H1 (cell line): ENCODE data around the gene SAP30L. TPM values are rescaled to one million over a fixed set of nuclear protein-coding genes. Genes with fewer than 3 reads are reported as not detected.

Experiments
- BCL11A ChIP-seq, 2 experiments: IDR thresholded peaks; one replicate each; pipeline ENCODE4 v1.6.1; 2011; ENCODE audit warnings: low read depth in 2 of 2, low read length in 2 of 2, mild to moderate bottlenecking in 2 of 2
- BRCA1 ChIP-seq: IDR thresholded peaks from 2 replicates; pipeline ENCODE4 v1.6.1; 2012; ENCODE audit warnings: low read depth, low read length, improper control_type of control experiment
- EGR1 ChIP-seq: IDR thresholded peaks from 2 replicates; pipeline ENCODE4 v1.6.1; 2011; ENCODE audit warnings: low read depth, low read length, borderline replicate concordance
- JUND ChIP-seq: IDR thresholded peaks from 2 replicates; pipeline ENCODE4 v1.6.1; 2011; ENCODE audit warnings: mild to moderate bottlenecking, improper control_type of control experiment, low read length
- SIRT6 ChIP-seq: IDR thresholded peaks from one replicate; pipeline ENCODE4 v1.7.1; 2012; ENCODE audit warnings: low read length, inconsistent platforms
- SP4 ChIP-seq: IDR thresholded peaks from 2 replicates; pipeline ENCODE4 v1.6.1; 2012; ENCODE audit warnings: low read length, inconsistent platforms
- USF2 ChIP-seq: IDR thresholded peaks from 2 replicates; pipeline ENCODE4 v1.6.1; 2011; ENCODE audit warnings: low read length, improper control_type of control experiment
- polyA plus RNA-seq, 7 experiments: library from polyadenylated mRNA; depleted of rRNA in 3 of 7; stranded (reverse) in 5 of 7; unstranded in 2 of 7; fragments of >200 nt in 5 of 7; fragments of 200-250 nt in 2 of 7; gene quantifications; 1 replicate in 5 of 7; 2 replicates in 1 of 7; 4 replicates in 1 of 7; pipeline versions ENCODE4 v1.2.1 to v1.2.3, GENCODE V29; 2011 to 2013; ENCODE audit warnings: missing spikeins in 2 of 7, mixed read lengths in 2 of 7
- total RNA-seq: library from RNA; stranded (reverse); fragmentation: NEBNext Ultra II Directional; extraction: Animal tissue kit (Norgen Biotek cat#: 25700); gene quantifications from 2 replicates; pipeline ENCODE4 v1.2.1, GENCODE V29; 2021
- TF ChIP-seq, protein P1 (sequence below): IDR thresholded peaks from 2 replicates; pipeline ENCODE4 v1.6.1; 2012; ENCODE audit warnings: inconsistent platforms
- TF ChIP-seq, protein P2 (sequence below): fragments of 300-600 bp; sonication (generic); IDR thresholded peaks from 2 replicates; pipeline ENCODE4 v1.7.1; 2012; ENCODE audit warnings: low read length, moderate library complexity, mild to moderate bottlenecking, inconsistent platforms; ENCODE audit not compliant: insufficient replicate concordance

SAP30L gene
- total and polyA plus RNA-seq, 2 of the 8 experiments (the other 6 are each of a cell fraction or from before 2014, with no cell fraction given), result 12.2 to 31.5 TPM

GRCh38 chr5:154445422-154446194 is at the start of gene SAP30L (continued):
- TF ChIP-seq JUND, result no peak
- no peak for TF ChIP-seq BCL11A (IDR thresholded peaks at IDR 0.05; ENCODE audit: low read depth in 2 of 2, low read length in 2 of 2)
- no peak for TF ChIP-seq USF2
- no peak for TF ChIP-seq BRCA1
- no peak for TF ChIP-seq EGR1
- no peak for TF ChIP-seq SIRT6
- TF ChIP-seq, protein P1, sequence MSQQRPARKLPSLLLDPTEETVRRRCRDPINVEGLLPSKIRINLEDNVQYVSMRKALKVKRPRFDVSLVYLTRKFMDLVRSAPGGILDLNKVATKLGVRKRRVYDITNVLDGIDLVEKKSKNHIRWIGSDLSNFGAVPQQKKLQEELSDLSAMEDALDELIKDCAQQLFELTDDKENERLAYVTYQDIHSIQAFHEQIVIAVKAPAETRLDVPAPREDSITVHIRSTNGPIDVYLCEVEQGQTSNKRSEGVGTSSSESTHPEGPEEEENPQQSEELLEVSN, result 0 out of 2 replicates have a peak, but pooled peaks have one; percentile 32
- TF ChIP-seq, protein P2, sequence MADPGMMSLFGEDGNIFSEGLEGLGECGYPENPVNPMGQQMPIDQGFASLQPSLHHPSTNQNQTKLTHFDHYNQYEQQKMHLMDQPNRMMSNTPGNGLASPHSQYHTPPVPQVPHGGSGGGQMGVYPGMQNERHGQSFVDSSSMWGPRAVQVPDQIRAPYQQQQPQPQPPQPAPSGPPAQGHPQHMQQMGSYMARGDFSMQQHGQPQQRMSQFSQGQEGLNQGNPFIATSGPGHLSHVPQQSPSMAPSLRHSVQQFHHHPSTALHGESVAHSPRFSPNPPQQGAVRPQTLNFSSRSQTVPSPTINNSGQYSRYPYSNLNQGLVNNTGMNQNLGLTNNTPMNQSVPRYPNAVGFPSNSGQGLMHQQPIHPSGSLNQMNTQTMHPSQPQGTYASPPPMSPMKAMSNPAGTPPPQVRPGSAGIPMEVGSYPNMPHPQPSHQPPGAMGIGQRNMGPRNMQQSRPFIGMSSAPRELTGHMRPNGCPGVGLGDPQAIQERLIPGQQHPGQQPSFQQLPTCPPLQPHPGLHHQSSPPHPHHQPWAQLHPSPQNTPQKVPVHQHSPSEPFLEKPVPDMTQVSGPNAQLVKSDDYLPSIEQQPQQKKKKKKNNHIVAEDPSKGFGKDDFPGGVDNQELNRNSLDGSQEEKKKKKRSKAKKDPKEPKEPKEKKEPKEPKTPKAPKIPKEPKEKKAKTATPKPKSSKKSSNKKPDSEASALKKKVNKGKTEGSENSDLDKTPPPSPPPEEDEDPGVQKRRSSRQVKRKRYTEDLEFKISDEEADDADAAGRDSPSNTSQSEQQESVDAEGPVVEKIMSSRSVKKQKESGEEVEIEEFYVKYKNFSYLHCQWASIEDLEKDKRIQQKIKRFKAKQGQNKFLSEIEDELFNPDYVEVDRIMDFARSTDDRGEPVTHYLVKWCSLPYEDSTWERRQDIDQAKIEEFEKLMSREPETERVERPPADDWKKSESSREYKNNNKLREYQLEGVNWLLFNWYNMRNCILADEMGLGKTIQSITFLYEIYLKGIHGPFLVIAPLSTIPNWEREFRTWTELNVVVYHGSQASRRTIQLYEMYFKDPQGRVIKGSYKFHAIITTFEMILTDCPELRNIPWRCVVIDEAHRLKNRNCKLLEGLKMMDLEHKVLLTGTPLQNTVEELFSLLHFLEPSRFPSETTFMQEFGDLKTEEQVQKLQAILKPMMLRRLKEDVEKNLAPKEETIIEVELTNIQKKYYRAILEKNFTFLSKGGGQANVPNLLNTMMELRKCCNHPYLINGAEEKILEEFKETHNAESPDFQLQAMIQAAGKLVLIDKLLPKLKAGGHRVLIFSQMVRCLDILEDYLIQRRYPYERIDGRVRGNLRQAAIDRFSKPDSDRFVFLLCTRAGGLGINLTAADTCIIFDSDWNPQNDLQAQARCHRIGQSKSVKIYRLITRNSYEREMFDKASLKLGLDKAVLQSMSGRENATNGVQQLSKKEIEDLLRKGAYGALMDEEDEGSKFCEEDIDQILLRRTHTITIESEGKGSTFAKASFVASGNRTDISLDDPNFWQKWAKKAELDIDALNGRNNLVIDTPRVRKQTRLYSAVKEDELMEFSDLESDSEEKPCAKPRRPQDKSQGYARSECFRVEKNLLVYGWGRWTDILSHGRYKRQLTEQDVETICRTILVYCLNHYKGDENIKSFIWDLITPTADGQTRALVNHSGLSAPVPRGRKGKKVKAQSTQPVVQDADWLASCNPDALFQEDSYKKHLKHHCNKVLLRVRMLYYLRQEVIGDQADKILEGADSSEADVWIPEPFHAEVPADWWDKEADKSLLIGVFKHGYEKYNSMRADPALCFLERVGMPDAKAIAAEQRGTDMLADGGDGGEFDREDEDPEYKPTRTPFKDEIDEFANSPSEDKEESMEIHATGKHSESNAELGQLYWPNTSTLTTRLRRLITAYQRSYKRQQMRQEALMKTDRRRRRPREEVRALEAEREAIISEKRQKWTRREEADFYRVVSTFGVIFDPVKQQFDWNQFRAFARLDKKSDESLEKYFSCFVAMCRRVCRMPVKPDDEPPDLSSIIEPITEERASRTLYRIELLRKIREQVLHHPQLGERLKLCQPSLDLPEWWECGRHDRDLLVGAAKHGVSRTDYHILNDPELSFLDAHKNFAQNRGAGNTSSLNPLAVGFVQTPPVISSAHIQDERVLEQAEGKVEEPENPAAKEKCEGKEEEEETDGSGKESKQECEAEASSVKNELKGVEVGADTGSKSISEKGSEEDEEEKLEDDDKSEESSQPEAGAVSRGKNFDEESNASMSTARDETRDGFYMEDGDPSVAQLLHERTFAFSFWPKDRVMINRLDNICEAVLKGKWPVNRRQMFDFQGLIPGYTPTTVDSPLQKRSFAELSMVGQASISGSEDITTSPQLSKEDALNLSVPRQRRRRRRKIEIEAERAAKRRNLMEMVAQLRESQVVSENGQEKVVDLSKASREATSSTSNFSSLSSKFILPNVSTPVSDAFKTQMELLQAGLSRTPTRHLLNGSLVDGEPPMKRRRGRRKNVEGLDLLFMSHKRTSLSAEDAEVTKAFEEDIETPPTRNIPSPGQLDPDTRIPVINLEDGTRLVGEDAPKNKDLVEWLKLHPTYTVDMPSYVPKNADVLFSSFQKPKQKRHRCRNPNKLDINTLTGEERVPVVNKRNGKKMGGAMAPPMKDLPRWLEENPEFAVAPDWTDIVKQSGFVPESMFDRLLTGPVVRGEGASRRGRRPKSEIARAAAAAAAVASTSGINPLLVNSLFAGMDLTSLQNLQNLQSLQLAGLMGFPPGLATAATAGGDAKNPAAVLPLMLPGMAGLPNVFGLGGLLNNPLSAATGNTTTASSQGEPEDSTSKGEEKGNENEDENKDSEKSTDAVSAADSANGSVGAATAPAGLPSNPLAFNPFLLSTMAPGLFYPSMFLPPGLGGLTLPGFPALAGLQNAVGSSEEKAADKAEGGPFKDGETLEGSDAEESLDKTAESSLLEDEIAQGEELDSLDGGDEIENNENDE, result no peak
- peak; percentile 72; the same call in 1 of the 2 replicates for TF ChIP-seq SP4
